Mesenchymal stem cell (in vitro differentiated cells and primary cell): ENCODE measurements around the gene SDCBP2.
A peak's percentile ranks its signal among the peaks of the same experiment; 100 is the strongest.

Experiments
- DNase-seq: peaks from one replicate; pipeline ENCODE4 v3.0.0-alpha.2; 2013
- H2AFZ ChIP-seq: one replicate; pipeline ENCODE4 v1.6.1; 2013; ENCODE audit warnings: low read depth, mild to moderate bottlenecking, control low read depth, inconsistent platforms, low read length, moderate library complexity
- H2AK5ac ChIP-seq: 2 replicates; pipeline ENCODE4 v1.6.1; 2013; ENCODE audit warnings: low read length, moderate library complexity, mild to moderate bottlenecking, inconsistent platforms; ENCODE audit not compliant: severe bottlenecking
- H2BK120ac ChIP-seq: one replicate; pipeline ENCODE4 v1.6.1; 2013; ENCODE audit warnings: low read depth, mild to moderate bottlenecking, inconsistent platforms, low read length, moderate library complexity
- H2BK12ac ChIP-seq, 2 experiments: one replicate each; pipeline ENCODE4 v1.6.1; 2013; ENCODE audit warnings: inconsistent platforms in 2 of 2, low read length in 2 of 2, mild to moderate bottlenecking in 2 of 2, moderate library complexity in 2 of 2, control low read depth in 1 of 2
- H2BK15ac ChIP-seq: one replicate; pipeline ENCODE4 v1.6.1; 2013; ENCODE audit warnings: mild to moderate bottlenecking, low read depth, inconsistent platforms; ENCODE audit not compliant: poor library complexity, severe bottlenecking
- H2BK5ac ChIP-seq: 2 replicates; pipeline ENCODE4 v1.6.1; 2013; ENCODE audit warnings: low read depth, mild to moderate bottlenecking, low read length, control low read depth, inconsistent platforms; ENCODE audit not compliant: poor library complexity, severe bottlenecking
- H3K14ac ChIP-seq, 2 experiments: one replicate each; pipeline ENCODE4 v1.6.1; 2013; ENCODE audit warnings: inconsistent platforms in 2 of 2, low read length in 2 of 2, control low read depth in 1 of 2, mild to moderate bottlenecking in 1 of 2, moderate library complexity in 1 of 2
- H3K18ac ChIP-seq, 2 experiments: one replicate each; pipeline ENCODE4 v1.6.1; 2013; ENCODE audit warnings: inconsistent platforms in 2 of 2, low read length in 2 of 2, control low read depth in 1 of 2, low read depth in 1 of 2, mild to moderate bottlenecking in 1 of 2
- H3K23ac ChIP-seq, 2 experiments: one replicate each; pipeline ENCODE4 v1.6.1; 2013; ENCODE audit warnings: inconsistent platforms in 2 of 2, low read length in 2 of 2, mild to moderate bottlenecking in 2 of 2, moderate library complexity in 2 of 2, control low read depth in 1 of 2
- H3K27ac ChIP-seq: 2 replicates; pipeline ENCODE4 v1.5.1; 2013; ENCODE audit warnings: mild to moderate bottlenecking, moderate library complexity, low read length, control low read depth, inconsistent platforms; ENCODE audit not compliant: poor library complexity, severe bottlenecking
- H3K27me3 ChIP-seq, 2 experiments: 2 replicates each; pipeline versions ENCODE4 v1.6.1 to v1.7.0; 2013; ENCODE audit warnings: low read length in 2 of 2, mild to moderate bottlenecking in 2 of 2, moderate library complexity in 2 of 2, control low read depth in 1 of 2, inconsistent platforms in 1 of 2; ENCODE audit not compliant: control insufficient read depth in 1 of 2, insufficient read depth in 1 of 2
- H3K36me3 ChIP-seq, 2 experiments: 2 replicates each; pipeline versions ENCODE4 v1.6.1 to v1.7.0; 2013; ENCODE audit warnings: low read length in 2 of 2, control low read depth in 1 of 2, inconsistent platforms in 1 of 2, low read depth in 1 of 2, mild to moderate bottlenecking in 1 of 2; ENCODE audit not compliant: insufficient read depth in 2 of 2, control insufficient read depth in 1 of 2
- H3K4ac ChIP-seq, 2 experiments: one replicate each; pipeline ENCODE4 v1.6.1; 2013; ENCODE audit warnings: inconsistent platforms in 2 of 2, low read length in 2 of 2, mild to moderate bottlenecking in 2 of 2, moderate library complexity in 2 of 2, control low read depth in 1 of 2, low read depth in 1 of 2
- H3K4me1 ChIP-seq: 2 replicates; pipeline ENCODE4 v1.6.1; 2013; ENCODE audit warnings: low read depth, low read length, control low read depth; ENCODE audit not compliant: control insufficient read depth, insufficient read depth
- H3K4me2 ChIP-seq: 2 replicates; pipeline ENCODE4 v1.6.1; 2013; ENCODE audit warnings: low read length, mild to moderate bottlenecking, inconsistent platforms; ENCODE audit not compliant: poor library complexity, severe bottlenecking
- H3K4me3 ChIP-seq, 2 experiments: 2 replicates each; pipeline versions ENCODE4 v1.5.1 to v1.7.0; 2013; ENCODE audit warnings: low read length in 2 of 2, mild to moderate bottlenecking in 2 of 2, control low read depth in 1 of 2, low read depth in 1 of 2; ENCODE audit not compliant: insufficient read depth in 1 of 2
- H3K79me1 ChIP-seq: replicated peaks from 2 replicates; pipeline ENCODE4 v1.6.1; 2013; ENCODE audit warnings: mild to moderate bottlenecking, control low read depth, low read length, inconsistent platforms; ENCODE audit not compliant: poor library complexity, severe bottlenecking
- H3K9ac ChIP-seq: 2 replicates; pipeline ENCODE4 v1.7.0; 2013; ENCODE audit warnings: mild to moderate bottlenecking, low read length, moderate library complexity
- H3K9me3 ChIP-seq: 2 replicates; pipeline ENCODE4 v1.7.0; 2013; ENCODE audit warnings: mild to moderate bottlenecking, low read length; ENCODE audit not compliant: control insufficient read depth
- H4K8ac ChIP-seq: one replicate; pipeline ENCODE4 v1.6.1; 2013; ENCODE audit warnings: inconsistent platforms, mild to moderate bottlenecking, low read length, moderate library complexity
- H4K91ac ChIP-seq: one replicate; pipeline ENCODE4 v1.6.1; 2013; ENCODE audit warnings: mild to moderate bottlenecking, low read length, inconsistent platforms
- WGBS: methylation state at CpG from one replicate; pipeline ENCODE4 v1.1.7; 2013; ENCODE audit warnings: mixed read lengths; 5-methylcytosine and 5-hydroxymethylcytosine counted together

SDCBP2 gene

GRCh38 chr20:1331801-1332453 lies 3.0 kb upstream of the SDCBP2 start:
- no peak overlapping the region for H2AFZ ChIP-seq
- no peak overlapping the region for H4K91ac ChIP-seq
- no peak overlapping the region for H3K14ac ChIP-seq
- no peak overlapping the region for H3K9ac ChIP-seq
- DNase-seq, result no peak
- H2BK120ac ChIP-seq, result no peak overlapping the region
- H3K4me1 ChIP-seq, result peaks cover 21% of the 10 kb centered on the region
- H3K79me1 ChIP-seq, result peaks cover 57% of the 10 kb centered on the region
- H3K27me3 ChIP-seq, result no peaks in the 10 kb centered on the region
- H3K23ac ChIP-seq, result no peak overlapping the region
- no peak overlapping the region for H3K4me2 ChIP-seq
- no peak overlapping the region for H2BK5ac ChIP-seq
- H3K9me3 ChIP-seq, result no peaks in the 10 kb centered on the region
- H2BK15ac ChIP-seq, result no peak overlapping the region
- H2BK12ac ChIP-seq, result no peak overlapping the region
- no peak overlapping the region for H2AK5ac ChIP-seq
- H4K8ac ChIP-seq, result no peak overlapping the region
- WGBS, result 100% methylated on average over 6 of the region's 6 CpGs
- H3K18ac ChIP-seq, result no peak overlapping the region
- no peak overlapping the region for H3K4ac ChIP-seq
- H3K27ac ChIP-seq, result no peak overlapping the region
- no peak overlapping the region for H3K4me3 ChIP-seq
- peaks cover 23 to 43% of the 10 kb centered on the region in 2 experiments for H3K36me3 ChIP-seq

DNA sequence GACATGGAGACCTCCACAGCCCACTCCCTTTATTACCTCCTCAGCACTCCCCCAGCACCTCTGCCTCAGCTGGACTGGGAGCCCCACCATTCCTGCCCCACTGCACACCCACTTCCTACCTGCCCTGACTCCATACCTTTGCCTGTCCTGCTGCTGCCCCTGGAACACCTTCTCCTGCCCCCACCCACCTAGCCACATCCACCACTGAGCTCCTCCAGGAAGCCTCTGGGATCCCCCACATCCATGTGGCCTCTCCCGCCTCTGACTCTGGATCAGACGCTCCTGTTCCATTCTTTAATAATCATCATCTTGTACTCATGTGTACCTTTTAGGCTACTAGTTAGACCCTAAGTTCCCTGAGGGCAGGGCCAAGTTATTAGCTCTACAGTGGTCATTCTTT lies 2.2 kb upstream of the SDCBP2 start:
- H4K8ac ChIP-seq, result no peak overlapping the region
- WGBS, result 95% methylated on average over 2 of the region's 2 CpGs
- no peak for DNase-seq

DNA sequence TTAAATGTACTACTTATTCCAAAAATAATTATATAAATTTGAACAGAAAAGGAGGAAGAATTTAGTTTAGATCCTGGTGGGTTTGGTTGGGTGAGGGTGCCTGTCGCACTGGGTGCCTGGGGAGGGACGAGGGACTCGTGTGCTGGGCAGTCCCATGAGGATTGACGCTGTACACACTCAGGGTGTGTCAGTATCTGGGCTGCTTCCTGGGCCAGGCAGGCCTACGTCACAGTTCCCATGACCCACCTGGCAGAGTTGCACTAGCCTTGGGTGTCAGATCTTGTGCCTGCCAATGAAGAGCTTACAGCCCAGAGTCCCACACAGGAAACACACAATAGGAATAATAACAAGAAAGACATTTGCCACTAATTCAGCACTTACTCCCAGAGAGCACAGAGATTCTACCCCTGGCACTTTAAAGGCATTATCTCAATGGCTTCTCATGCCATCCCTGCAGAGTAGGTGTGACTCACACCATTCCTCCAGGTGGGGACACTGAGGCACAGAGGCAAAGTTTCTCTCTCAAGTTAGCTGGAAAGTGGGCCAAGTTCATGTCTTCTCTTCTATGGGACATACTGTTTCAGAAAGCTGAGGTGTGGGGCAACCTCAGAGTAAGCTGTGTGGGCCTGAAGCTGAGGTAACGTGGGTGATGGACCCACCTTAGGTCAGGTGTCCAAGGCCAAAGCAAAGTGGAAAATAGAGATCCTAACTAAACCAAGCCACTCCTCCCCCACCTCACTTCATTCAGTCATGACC lies 1.3 kb upstream of the SDCBP2 start:
- H3K14ac ChIP-seq, result no peak overlapping the region
- H2AFZ ChIP-seq, result no peak overlapping the region
- H4K91ac ChIP-seq, result no peak overlapping the region
- H3K9ac ChIP-seq, result peak overlapping the region; percentile 19
- H2AK5ac ChIP-seq, result no peak overlapping the region
- no peak overlapping the region for H3K27ac ChIP-seq
- no peak overlapping the region for H2BK15ac ChIP-seq
- no peak overlapping the region for H3K18ac ChIP-seq
- H3K4me3 ChIP-seq, result no peak overlapping the region
- no peak for DNase-seq
- peaks cover 23 to 39% of the 10 kb centered on the region in 2 experiments for H3K36me3 ChIP-seq
- H3K4me1 ChIP-seq, result peaks cover 25% of the 10 kb centered on the region
- no peaks in the 10 kb centered on the region for H3K9me3 ChIP-seq
- no peaks in the 10 kb centered on the region for H3K27me3 ChIP-seq
- H3K4me2 ChIP-seq, result no peak overlapping the region
- no peak overlapping the region for H2BK12ac ChIP-seq
- H3K79me1 ChIP-seq, result peaks cover 52% of the 10 kb centered on the region
- H4K8ac ChIP-seq, result no peak overlapping the region
- no peak overlapping the region for H3K23ac ChIP-seq
- 85% methylated on average over 6 of the region's 6 CpGs for WGBS
- H2BK5ac ChIP-seq, result no peak overlapping the region
- H3K4ac ChIP-seq, result no peak overlapping the region
- H2BK120ac ChIP-seq, result no peak overlapping the region

More for the DNA sequence above, 2.2 kb upstream of the SDCBP2 start:
- Histone ChIP-seq H2AFZ (no peak overlapping the region), H3K18ac (no peak overlapping the region), H3K36me3 (peaks cover 23 to 40% of the 10 kb centered on the region in 2 experiments), H3K4me3 (no peak overlapping the region), H2BK120ac (no peak overlapping the region), H3K4me1 (peaks cover 21% of the 10 kb centered on the region), H4K91ac (no peak overlapping the region), H3K9me3 (no peaks in the 10 kb centered on the region), H3K27me3 (no peaks in the 10 kb centered on the region), H3K23ac (no peak overlapping the region), H2AK5ac (no peak overlapping the region), H3K79me1 (peaks cover 54% of the 10 kb centered on the region), H2BK15ac (no peak overlapping the region), H3K4me2 (no peak overlapping the region), H3K4ac (peak overlapping the region in 1 of 2 experiments; percentile 7), H3K14ac (no peak overlapping the region), H3K27ac (no peak overlapping the region), H3K9ac (no peak overlapping the region), H2BK12ac (peak overlapping the region in 1 of 2 experiments; percentile 19), H2BK5ac (no peak overlapping the region)
